Sigmoid colon (tissue), 3 donors: ENCODE results near the gene KRT20.

Source experiments
- CTCF ChIP-seq, 4 experiments: fragments of 450-650 bp in 3 of 4; fragments of 200-600 bp in 1 of 4; IDR thresholded peaks; one replicate each; pipeline ENCODE4 v1.5.1; 2016 to 2019; ENCODE audit warnings: antibody characterized with exemption in 4 of 4, mild to moderate bottlenecking in 3 of 4, moderate library complexity in 2 of 4
- POLR2A ChIP-seq, 2 donors: fragments of 450-650 bp; IDR thresholded peaks; one replicate each; pipeline ENCODE4 v1.6.1; 2016; ENCODE audit warnings: antibody characterized with exemption in 2 of 2, mild to moderate bottlenecking in 2 of 2, moderate library complexity in 2 of 2

GRCh38 chr17:40909755-40910154 lies 24.7 kb upstream of the KRT20 start:
- TF ChIP-seq POLR2A (IDR thresholded peaks at IDR 0.05) = no peak
- no peak for TF ChIP-seq CTCF (IDR thresholded peaks at IDR 0.05)
